ENCODE measurements around the gene NF1.

NF1 gene

DNA sequence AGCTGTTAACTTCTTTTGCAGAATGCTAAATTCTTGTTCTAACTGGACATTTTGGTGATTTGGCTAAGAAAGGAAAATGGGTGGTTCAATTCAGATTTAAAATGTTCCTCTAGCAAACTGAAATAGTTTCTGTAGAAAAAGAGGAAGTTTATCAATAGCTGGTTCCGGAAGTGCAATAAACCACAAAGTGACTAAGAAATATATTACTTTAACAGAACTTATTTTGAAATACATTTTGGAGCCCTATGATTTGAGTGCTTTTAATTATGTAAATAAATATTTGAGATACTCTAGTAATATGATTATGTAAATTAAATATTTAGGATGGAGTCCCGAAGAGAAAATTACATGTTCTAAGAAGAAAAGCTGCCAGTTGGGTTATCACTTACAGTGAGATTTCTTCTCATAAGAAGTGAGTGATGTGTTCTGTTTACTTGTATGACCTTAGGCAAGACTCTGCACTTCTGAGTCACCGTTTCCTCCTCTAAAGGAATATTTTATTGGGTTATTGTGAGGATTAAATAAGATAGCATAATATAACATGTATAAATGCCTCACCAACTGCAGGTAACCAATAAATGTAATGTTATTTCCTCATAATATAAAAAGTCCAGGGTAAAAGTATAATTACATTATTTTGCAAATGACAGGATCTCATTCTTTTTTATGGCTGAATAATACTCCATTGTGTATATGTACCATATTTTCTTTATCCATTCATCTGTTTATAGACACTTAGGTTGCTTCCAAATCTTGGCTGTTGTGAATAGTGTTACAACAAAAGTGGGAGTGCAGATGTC, 219.4 kb downstream of the NF1 start, which contains the start of gene EVI2B:
TSS of gene EVI2B (minus strand) at position 73 of the 800 bp plus-strand sequence. CDS start 8,445 bp downstream, outside the sequence.
- Histone ChIP-seq H3K9ac (peak within 1 kb of the TSS; percentile 82), H3K4me2 (peak within 1 kb of the TSS; percentile 86), H3K4me1 (peaks cover 72% of the 10 kb centered on the region), H3K36me3 (peaks cover 3% of the 10 kb centered on the region; the same call in 1 of the 2 replicates), H3K27ac (peak within 1 kb of the TSS; percentile 95), H3K4me3 (peak within 1 kb of the TSS; percentile 66), H3K9me3 (no peaks in the 10 kb centered on the region), H3K27me3 (no peaks in the 10 kb centered on the region), H4K20me1 (no peaks in the 10 kb centered on the region)
- no peak for TF ChIP-seq Cebpa-rat (IDR thresholded peaks at IDR 0.05)

DNA sequence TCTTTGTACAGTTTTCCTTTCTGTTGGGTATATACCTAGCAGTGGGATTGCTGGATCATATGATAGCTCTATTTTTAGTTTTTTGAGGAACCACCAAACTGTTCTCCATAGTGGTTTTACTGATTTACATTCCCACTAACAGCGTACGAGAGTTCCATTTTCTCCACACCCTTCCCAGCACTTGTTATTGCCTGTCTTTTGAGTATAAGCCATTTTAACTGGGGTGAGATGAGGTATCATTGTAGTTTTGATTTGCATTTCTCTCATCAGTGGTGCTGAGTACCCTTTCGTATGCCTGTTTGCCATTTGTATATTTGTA, 220.0 kb downstream of the NF1 start:
- Histone ChIP-seq H3K4me1 (peaks cover 66% of the 10 kb centered on the region), H3K4me3 (no peak overlapping the region), H3K27me3 (no peaks in the 10 kb centered on the region), H3K9ac (no peak overlapping the region), H3K27ac (peak overlapping the region; percentile 95), H3K4me2 (peak overlapping the region; percentile 86), H3K36me3 (peaks cover 3% of the 10 kb centered on the region; the same call in 1 of the 2 replicates), H4K20me1 (no peaks in the 10 kb centered on the region), H3K9me3 (no peaks in the 10 kb centered on the region)
- TF ChIP-seq Cebpa-rat (IDR thresholded peaks at IDR 0.05) = no peak

DNA sequence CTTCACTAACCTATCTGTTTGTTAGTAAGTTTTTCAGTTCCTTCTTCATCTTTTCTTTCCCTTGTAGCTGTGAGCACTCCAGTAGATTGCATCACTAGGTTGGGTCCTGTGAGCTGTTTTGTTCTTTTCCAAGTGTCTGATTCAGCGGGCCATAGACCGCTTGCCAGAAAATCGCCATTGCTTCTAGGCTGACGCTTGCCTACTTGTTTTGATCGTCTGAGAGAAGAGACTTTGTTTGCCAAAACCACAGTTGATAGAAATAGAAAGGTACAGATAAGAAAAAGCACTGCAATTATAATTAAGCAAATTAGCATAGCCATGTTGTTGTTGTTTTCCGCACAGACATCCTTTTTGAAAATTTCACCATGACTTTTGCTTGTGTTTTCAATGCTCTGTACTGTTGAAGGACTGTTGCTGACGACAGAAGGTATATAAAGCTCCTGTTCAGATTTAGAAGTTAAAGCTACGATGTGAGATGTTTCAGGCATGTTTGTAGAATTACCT, 223.6 kb downstream of the NF1 start:
- Histone ChIP-seq H3K27me3 (no peaks in the 10 kb centered on the region), H4K20me1 (no peaks in the 10 kb centered on the region), H3K9ac (peak overlapping the region; percentile 87), H3K4me2 (peak overlapping the region; percentile 87), H3K36me3 (peaks cover 3% of the 10 kb centered on the region; the same call in 1 of the 2 replicates), H3K9me3 (no peaks in the 10 kb centered on the region), H3K27ac (peak overlapping the region; percentile 95), H3K4me1 (peaks cover 49% of the 10 kb centered on the region), H3K4me3 (peak overlapping the region; percentile 67)
- TF ChIP-seq Cebpa-rat (IDR thresholded peaks at IDR 0.05) = peak; percentile 86

DNA sequence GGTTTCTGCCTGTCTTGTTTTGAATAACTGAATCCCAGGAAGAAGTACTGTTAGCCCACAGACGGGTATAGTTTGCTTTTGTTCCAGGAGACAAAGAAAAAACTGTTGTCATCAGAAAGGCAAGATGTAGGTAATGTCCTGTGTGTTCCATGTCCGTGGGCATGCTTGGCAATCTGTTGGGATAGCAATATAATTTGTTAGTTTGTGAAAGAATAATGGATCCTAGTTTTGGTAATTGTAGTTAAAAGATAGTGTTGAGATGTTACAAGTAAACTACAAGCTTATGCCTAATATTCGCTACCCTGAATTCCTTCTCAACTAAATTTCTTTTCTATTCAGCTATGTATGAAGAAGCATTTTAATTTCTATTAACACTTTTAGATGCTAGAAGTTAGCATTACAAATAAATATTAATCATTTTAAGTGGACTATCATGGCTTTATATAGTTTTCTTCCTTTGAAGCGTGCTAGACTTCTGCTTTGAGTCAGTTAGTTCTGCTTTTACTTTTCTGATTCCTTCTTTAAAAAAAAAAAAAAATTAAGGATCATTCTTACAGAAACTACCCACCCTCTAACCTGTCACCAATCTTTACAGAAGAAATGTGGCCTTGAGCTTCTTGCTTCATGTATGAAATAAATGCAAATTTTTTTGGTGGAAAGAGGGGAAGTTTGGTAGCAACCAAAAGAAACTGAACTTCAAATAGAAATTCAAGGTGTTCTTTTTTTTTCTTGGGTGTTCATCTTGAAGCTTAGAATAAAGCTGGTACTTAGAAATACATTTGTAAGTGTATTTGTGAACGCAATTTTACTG, 224.3 kb downstream of the NF1 start:
- Histone ChIP-seq H3K36me3 (peaks cover 5% of the 10 kb centered on the region; the same call in 1 of the 2 replicates), H3K27ac (peak overlapping the region; percentile 95), H4K20me1 (no peaks in the 10 kb centered on the region), H3K27me3 (no peaks in the 10 kb centered on the region), H3K4me2 (peak overlapping the region; percentile 87), H3K9ac (peak overlapping the region; percentile 87), H3K4me3 (peak overlapping the region; percentile 67), H3K4me1 (peaks cover 49% of the 10 kb centered on the region), H3K9me3 (no peaks in the 10 kb centered on the region)
- no peak for TF ChIP-seq Cebpa-rat (IDR thresholded peaks at IDR 0.05)

DNA sequence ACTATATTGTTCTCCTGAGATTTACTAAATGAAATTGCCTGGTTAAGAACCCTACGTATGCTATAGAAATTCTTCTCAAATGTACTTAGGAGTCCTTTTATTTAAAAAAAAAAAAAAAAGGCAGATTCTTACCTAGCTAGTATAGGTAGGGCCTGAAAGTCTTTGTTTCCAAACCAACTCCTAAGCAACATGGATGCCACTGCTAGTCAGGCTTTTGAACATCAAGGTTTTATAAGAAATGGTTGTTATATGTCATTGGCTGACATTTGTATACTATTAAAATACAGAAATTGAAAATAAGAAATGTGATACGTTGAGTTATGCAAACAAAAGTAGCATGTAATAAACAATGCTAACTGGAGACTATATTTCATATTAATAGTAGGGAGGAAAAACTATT, 225.5 kb downstream of the NF1 start:
- peak overlapping the region; percentile 67 for H3K4me3 ChIP-seq
- peak overlapping the region; percentile 87 for H3K9ac ChIP-seq
- H4K20me1 ChIP-seq = no peaks in the 10 kb centered on the region
- no peak for TF ChIP-seq Cebpa-rat (IDR thresholded peaks at IDR 0.05)
- H3K4me2 ChIP-seq = peak overlapping the region; percentile 87
- peak overlapping the region; percentile 95 for H3K27ac ChIP-seq
- peaks cover 39% of the 10 kb centered on the region for H3K4me1 ChIP-seq
- no peaks in the 10 kb centered on the region for H3K27me3 ChIP-seq
- no peaks in the 10 kb centered on the region for H3K9me3 ChIP-seq
- H3K36me3 ChIP-seq = peaks cover 11% of the 10 kb centered on the region; the same call in 1 of the 2 replicates

DNA sequence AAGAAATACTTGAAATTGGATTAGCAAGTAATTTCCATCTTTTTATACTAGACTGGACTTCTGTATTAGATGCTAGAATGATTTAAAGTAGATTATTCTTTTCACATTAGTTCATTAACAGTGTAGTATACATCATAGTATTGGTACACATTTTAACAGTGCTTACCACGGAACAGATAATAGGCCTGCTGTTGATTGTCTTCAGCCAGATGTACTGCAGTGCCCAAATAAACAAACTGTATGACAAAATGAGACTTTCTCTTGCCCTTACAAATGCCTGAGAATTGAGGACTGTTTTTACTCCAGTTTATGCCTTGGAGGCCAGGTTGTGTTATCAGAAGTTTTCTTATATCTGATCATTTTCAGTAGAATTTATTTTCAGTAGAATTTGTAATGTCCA, 226.0 kb downstream of the NF1 start:
- H4K20me1 ChIP-seq = no peaks in the 10 kb centered on the region
- H3K9me3 ChIP-seq = no peaks in the 10 kb centered on the region
- peak overlapping the region; percentile 87 for H3K4me2 ChIP-seq
- H3K27me3 ChIP-seq = no peaks in the 10 kb centered on the region; the same call in 1 of the 2 replicates
- peak overlapping the region; percentile 87 for H3K9ac ChIP-seq
- H3K4me3 ChIP-seq = peak overlapping the region; percentile 67
- peaks cover 34% of the 10 kb centered on the region for H3K4me1 ChIP-seq
- H3K36me3 ChIP-seq = peaks cover 13% of the 10 kb centered on the region
- peak overlapping the region; percentile 95 for H3K27ac ChIP-seq
- TF ChIP-seq Cebpa-rat (IDR thresholded peaks at IDR 0.05) = no peak

DNA sequence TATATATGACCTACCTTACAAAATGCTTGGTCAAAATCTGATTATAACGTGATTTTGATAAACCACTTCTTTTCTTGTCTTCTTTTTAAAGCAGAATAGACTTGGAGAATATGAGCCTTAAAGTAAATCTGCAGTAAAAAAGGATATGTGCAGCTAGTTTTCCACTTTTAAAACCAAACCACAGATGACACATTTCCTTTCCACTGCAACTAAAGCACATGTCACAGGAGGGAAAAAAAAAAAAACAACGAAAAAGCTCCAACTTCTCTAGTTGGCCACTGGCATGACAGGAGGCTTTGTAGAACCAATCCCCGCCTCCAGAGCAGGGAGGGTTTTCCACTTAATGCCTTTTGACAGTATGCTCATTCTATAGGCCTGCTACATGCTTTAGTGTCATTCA, 226.7 kb downstream of the NF1 start, which contains the start of gene EVI2A:
TSS of gene EVI2A (minus strand) at position 142 of the 400 bp plus-strand sequence. CDS start 2,609 bp downstream, outside the sequence.
- H3K4me2 ChIP-seq = peak within 1 kb of the TSS; percentile 87

DNA sequence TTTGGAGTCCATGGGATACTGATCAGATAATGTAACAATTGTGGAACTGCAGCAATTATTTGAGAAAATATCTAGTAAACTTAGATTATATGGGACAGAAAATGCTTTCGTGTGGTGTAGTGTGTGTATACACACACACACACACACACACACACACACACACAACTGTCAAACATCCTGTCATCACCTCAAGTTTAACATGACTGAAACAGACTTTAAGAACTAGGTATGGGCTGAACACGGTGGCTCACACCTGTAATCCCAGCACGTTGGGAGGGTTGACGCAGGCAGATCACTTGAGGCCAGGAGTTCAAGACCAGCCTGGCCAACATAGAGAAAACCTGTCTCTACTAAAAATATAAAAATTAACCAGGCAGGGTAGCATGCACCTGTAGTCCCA, 227.2 kb downstream of the NF1 start:
- Histone ChIP-seq H3K4me3 (no peak overlapping the region), H3K9me3 (no peaks in the 10 kb centered on the region), H3K4me1 (peaks cover 22% of the 10 kb centered on the region), H3K4me2 (peak overlapping the region; percentile 87), H3K27ac (no peak overlapping the region; the same call in 1 of the 2 replicates), H3K9ac (no peak overlapping the region), H4K20me1 (no peaks in the 10 kb centered on the region), H3K27me3 (no peaks in the 10 kb centered on the region; the same call in 1 of the 2 replicates), H3K36me3 (peaks cover 22% of the 10 kb centered on the region)
- no peak for TF ChIP-seq Cebpa-rat (IDR thresholded peaks at IDR 0.05)

More for the DNA sequence above, 226.7 kb downstream of the NF1 start, which contains the start of gene EVI2A:
- peak within 1 kb of the TSS; percentile 87 for H3K9ac ChIP-seq
- no peaks in the 10 kb centered on the region for H4K20me1 ChIP-seq
- no peaks in the 10 kb centered on the region; the same call in 1 of the 2 replicates for H3K27me3 ChIP-seq
- peaks cover 27% of the 10 kb centered on the region for H3K4me1 ChIP-seq
- peak within 1 kb of the TSS; percentile 95 for H3K27ac ChIP-seq
- no peaks in the 10 kb centered on the region for H3K9me3 ChIP-seq
- peaks cover 17% of the 10 kb centered on the region for H3K36me3 ChIP-seq
- no peak for TF ChIP-seq Cebpa-rat (IDR thresholded peaks at IDR 0.05)
- H3K4me3 ChIP-seq = peak within 1 kb of the TSS; percentile 67

DNA sequence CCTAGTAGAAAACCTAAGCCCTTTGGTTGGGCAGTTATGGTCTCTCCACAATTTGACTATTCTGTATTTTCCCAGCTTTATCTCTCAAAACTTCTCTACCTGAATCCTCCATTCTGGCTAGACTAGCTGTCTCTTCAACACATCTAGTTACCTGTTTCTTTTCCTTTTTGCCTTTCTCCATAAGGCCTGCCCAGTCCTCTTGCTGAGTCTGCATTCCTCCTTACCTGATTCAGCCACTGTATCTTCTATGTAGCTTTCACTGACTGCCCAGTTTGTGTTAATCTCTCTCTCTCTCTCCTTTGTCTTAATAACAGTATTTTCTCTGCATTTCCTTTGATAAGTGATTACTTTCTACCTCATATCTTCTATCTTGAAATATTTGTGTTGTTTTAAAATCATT, 228.8 kb downstream of the NF1 start:
- Histone ChIP-seq H3K36me3 (peaks cover 30% of the 10 kb centered on the region), H3K4me2 (no peak overlapping the region), H3K4me1 (peaks cover 10% of the 10 kb centered on the region), H3K9me3 (no peaks in the 10 kb centered on the region), H3K27me3 (no peaks in the 10 kb centered on the region; the same call in 1 of the 2 replicates), H3K27ac (no peak overlapping the region), H3K9ac (no peak overlapping the region), H4K20me1 (no peaks in the 10 kb centered on the region), H3K4me3 (no peak overlapping the region)
- TF ChIP-seq Cebpa-rat (IDR thresholded peaks at IDR 0.05) = no peak

Measured in BLaER1 (cell line).